B cell (primary cell): Measurements from ENCODE around the gene LCN12. TPM values are rescaled to one million over a fixed set of nuclear protein-coding genes. Genes with fewer than 3 reads are reported as not detected.

Source experiments
- ATAC-seq: fragments of 200-7000 bp; cut with Tn5 transposase; one replicate; pipeline ENCODE4 v1.10.0; 2021; ENCODE audit warnings: low read depth, mild to moderate bottlenecking, moderate number of reproducible peaks, moderate library complexity
- CTCF ChIA-PET: fragments of 350-600 bp; sonication (Branson Sonifier 250); formaldehyde crosslinking; loops from one replicate; lab custom pipeline; 2021; ENCODE audit warnings: antibody characterized with exemption, inconsistent platforms; lab: Charles Lee
- POLR2A ChIA-PET: fragments of 350-600 bp; sonication (Branson Sonifier 250); formaldehyde crosslinking; loops from one replicate; lab custom pipeline; 2021; ENCODE audit warnings: antibody characterized with exemption; lab: Charles Lee
- DNase-seq: peaks from one replicate; pipeline ENCODE4 v3.0.0; 2013
- H2AFZ ChIP-seq: 2 replicates; pipeline ENCODE4 v1.6.1; 2012; ENCODE audit warnings: mild to moderate bottlenecking, low read depth, low read length; ENCODE audit not compliant: insufficient read depth, poor library complexity, severe bottlenecking
- H3K27ac ChIP-seq, 2 donors: 1 replicate in 1 of 2; 2 replicates in 1 of 2; pipeline ENCODE4 v1.5.1; 2012 to 2013; ENCODE audit warnings: low read length in 2 of 2, mild to moderate bottlenecking in 2 of 2, moderate library complexity in 1 of 2
- H3K27me3 ChIP-seq, 4 experiments: fragments of 200-600 bp in 1 of 4; sonication (generic) in 1 of 4; replicated peaks in 1 of 4; 1 replicate in 2 of 4; 2 replicates in 2 of 4; pipeline versions ENCODE4 v1.6.1 to v1.7.0; 2013 to 2016; ENCODE audit warnings: low read length in 3 of 4, mild to moderate bottlenecking in 2 of 4, mixed read lengths in 1 of 4, moderate library complexity in 1 of 4; ENCODE audit not compliant: insufficient read depth in 4 of 4, control insufficient read depth in 3 of 4; ENCODE audit errors: control extremely low read depth in 1 of 4
- H3K36me3 ChIP-seq, 2 experiments: replicated peaks in 1 of 2; 1 replicate in 1 of 2; 2 replicates in 1 of 2; pipeline versions ENCODE4 v1.6.1 to v1.7.1; 2013; ENCODE audit warnings: low read length in 1 of 2; ENCODE audit not compliant: insufficient read depth in 2 of 2, control insufficient read depth in 1 of 2; ENCODE audit errors: control extremely low read depth in 1 of 2, extremely low read depth in 1 of 2
- H3K4me1 ChIP-seq, 2 donors: fragments of 200-600 bp in 1 of 2; sonication (generic) in 1 of 2; 1 replicate in 1 of 2; 2 replicates in 1 of 2; pipeline versions ENCODE4 v1.5.1 to v1.6.1; 2013 to 2017; ENCODE audit warnings: low read length in 2 of 2; ENCODE audit not compliant: control insufficient read depth in 2 of 2, insufficient read depth in 2 of 2
- H3K4me2 ChIP-seq: replicated peaks from 2 replicates; pipeline ENCODE3; 2012; ENCODE audit warnings: mild to moderate bottlenecking, low read depth, low read length; ENCODE audit not compliant: poor library complexity, severe bottlenecking
- H3K4me3 ChIP-seq, 5 experiments: fragments of 200-600 bp in 1 of 5; sonication (generic) in 1 of 5; 1 replicate in 3 of 5; 2 replicates in 2 of 5; pipeline versions ENCODE4 v1.5.1 to v1.7.0; 2011 to 2016; ENCODE audit warnings: low read length in 4 of 5, mild to moderate bottlenecking in 4 of 5, low read depth in 2 of 5, control low read depth in 1 of 5, moderate library complexity in 1 of 5; ENCODE audit not compliant: insufficient read depth in 1 of 5; ENCODE audit errors: control extremely low read depth in 1 of 5, extremely low read depth in 1 of 5
- H3K79me2 ChIP-seq: fragments of 200-600 bp; sonication (generic); one replicate; pipeline ENCODE4 v1.6.0; 2016; ENCODE audit warnings: low read length; ENCODE audit not compliant: control insufficient read depth, insufficient read depth
- H3K9ac ChIP-seq: fragments of 200-600 bp; sonication (generic); 2 replicates; pipeline ENCODE4 v1.6.1; 2017; ENCODE audit warnings: mild to moderate bottlenecking, low read length, moderate library complexity
- H3K9me3 ChIP-seq, 3 donors: one replicate each; pipeline versions ENCODE4 v1.6.1 to v1.7.1; 2013; ENCODE audit warnings: low read length in 2 of 3; ENCODE audit not compliant: control insufficient read depth in 2 of 3, insufficient read depth in 1 of 3; ENCODE audit errors: control extremely low read depth in 1 of 3
- H4K20me1 ChIP-seq: 2 replicates; pipeline ENCODE4 v1.6.0; 2012; ENCODE audit warnings: mild to moderate bottlenecking, low read length; ENCODE audit not compliant: insufficient read depth, control insufficient read depth, poor library complexity, severe bottlenecking
- H3K27ac Mint-ChIP-seq: one replicate; pipeline ENCODE4 v1.8.0; 2021; ENCODE audit warnings: mixed read lengths
- H3K27me3 Mint-ChIP-seq: one replicate; pipeline ENCODE4 v1.8.0; 2021; ENCODE audit warnings: mixed read lengths
- H3K4me1 Mint-ChIP-seq: one replicate; pipeline ENCODE4 v1.8.0; 2021; ENCODE audit warnings: mixed read lengths
- H3K4me3 Mint-ChIP-seq: one replicate; pipeline ENCODE4 v1.8.0; 2021; ENCODE audit warnings: mixed read lengths
- H3K9me3 Mint-ChIP-seq: one replicate; pipeline ENCODE4 v1.8.0; 2022; ENCODE audit warnings: mixed read lengths; ENCODE audit not compliant: insufficient read depth
- CTCF ChIP-seq: fragments of 200-600 bp; IDR thresholded peaks from one replicate; pipeline ENCODE4 v1.8.0; 2022; ENCODE audit warnings: antibody characterized with exemption, mild to moderate bottlenecking
- EZH2 ChIP-seq: IDR thresholded peaks from 2 replicates; pipeline ENCODE4 v1.6.1; 2012; ENCODE audit warnings: borderline replicate concordance, low read depth, mild to moderate bottlenecking, moderate library complexity, low read length; ENCODE audit not compliant: insufficient read depth, poor library complexity, severe bottlenecking
- WGBS: methylation state at CpG from one replicate; pipeline ENCODE4 v1.1.5; 2013; ENCODE audit warnings: missing lambda C conversion rate; ENCODE audit not compliant: insufficient coverage; 5-methylcytosine and 5-hydroxymethylcytosine counted together
- intact Hi-C: fragments of 100-400 bp; cut with micrococcal nuclease; formaldehyde crosslinking; loops from one replicate; pipeline ENCODE4 v1.10.0; 2022
- polyA plus RNA-seq: library from polyadenylated mRNA; depleted of rRNA; stranded (reverse); fragments of >200 nt; gene quantifications from 2 replicates; pipeline ENCODE4 v1.2.3, GENCODE V29; 2012
- total RNA-seq, 2 donors: library from RNA; stranded (reverse); fragments of 120-200 nt in 1 of 2; gene quantifications; 1 replicate in 1 of 2; 2 replicates in 1 of 2; pipeline versions ENCODE4 v1.2.3 to v1.2.4, GENCODE V29; 2013 to 2022

The LCN12 gene
- total and polyA plus RNA-seq, 2 donors (not counting 1 experiment from before 2014, with no cell fraction given) = 2.4 to 2.6 TPM

DNA sequence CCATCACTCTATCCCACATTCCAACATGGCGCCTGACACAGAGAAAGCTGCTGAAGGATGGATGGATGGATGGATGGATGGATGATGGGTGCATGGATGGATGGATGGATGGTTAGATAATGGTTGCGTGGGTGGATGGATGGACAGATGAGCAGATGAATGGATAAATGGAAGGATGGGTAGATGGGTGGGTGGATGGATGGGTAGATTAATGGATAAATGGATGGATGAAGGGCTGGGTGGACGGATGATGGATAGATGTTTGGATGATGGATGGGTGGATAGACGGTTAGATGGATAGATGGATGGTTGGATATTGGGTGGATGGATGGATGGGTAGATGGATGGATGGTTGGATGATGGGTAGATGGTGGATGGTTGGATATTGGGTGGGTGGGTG, 4.5 kb downstream of the LCN12 start:
- no peak overlapping the region for H2AFZ ChIP-seq
- H3K27me3 ChIP-seq = peaks cover 0 to 6% (median under 1%) of the 10 kb centered on the region in 4 experiments

GRCh38 chr9:136957461-136957860, 5.4 kb downstream of the LCN12 start:
- Histone ChIP-seq H3K36me3 (no peaks in the 10 kb centered on the region), H3K9me3 (peaks cover 0 to 2% (median 0%) of the 10 kb centered on the region in 3 donors), H4K20me1 (no peaks in the 10 kb centered on the region), H3K4me2 (no peak overlapping the region), H3K79me2 (no peaks in the 10 kb centered on the region), H3K27me3 (peaks cover 0 to 6% (median under 1%) of the 10 kb centered on the region in 4 experiments), H3K27ac (no peak overlapping the region), H3K4me1 (no peaks in the 10 kb centered on the region), H3K4me3 (no peak overlapping the region), H2AFZ (no peak overlapping the region), H3K9ac (no peak overlapping the region)
- CTCF ChIA-PET = no interaction called here
- POLR2A ChIA-PET = no interaction called here
- H3K27ac Mint-ChIP-seq = no peak overlapping the region
- H3K4me3 Mint-ChIP-seq = no peak overlapping the region
- DNase-seq = no peak
- WGBS = 100% methylated on average over 1 of the region's 1 CpG
- H3K9me3 Mint-ChIP-seq = no peaks in the 10 kb centered on the region
- no peaks in the 10 kb centered on the region for H3K4me1 Mint-ChIP-seq
- ATAC-seq = no peak
- H3K27me3 Mint-ChIP-seq = no peaks in the 10 kb centered on the region
- TF ChIP-seq EZH2 (no peak), CTCF (no peak)
- intact Hi-C loops = no loop called here

More for the DNA sequence above, 4.5 kb downstream of the LCN12 start:
- ChIA-PET POLR2A (no interaction called here), CTCF (no interaction called here)
- H3K4me3 ChIP-seq = no peak overlapping the region
- Mint-ChIP-seq H3K27ac (no peak overlapping the region), H3K4me1 (no peaks in the 10 kb centered on the region), H3K27me3 (no peaks in the 10 kb centered on the region), H3K9me3 (no peaks in the 10 kb centered on the region), H3K4me3 (no peak overlapping the region)
- no peak for DNase-seq
- 88% methylated on average over 3 of the region's 4 CpGs for WGBS
- H3K9me3 ChIP-seq = peaks cover 0 to 2% (median 0%) of the 10 kb centered on the region in 3 donors
- H3K79me2 ChIP-seq = no peaks in the 10 kb centered on the region
- no peak overlapping the region for H3K4me2 ChIP-seq
- no peaks in the 10 kb centered on the region for H3K36me3 ChIP-seq
- ATAC-seq = no peak
- no peak overlapping the region for H3K27ac ChIP-seq
- no peaks in the 10 kb centered on the region for H3K4me1 ChIP-seq
- no peaks in the 10 kb centered on the region for H4K20me1 ChIP-seq
- TF ChIP-seq CTCF = no peak
- no peak for TF ChIP-seq EZH2
- H3K9ac ChIP-seq = no peak overlapping the region
- intact Hi-C loops = no loop called here
